ENCODE measurements around the gene COL4A1. TPM values are rescaled to one million over a fixed set of nuclear protein-coding genes. Genes with fewer than 3 reads are reported as not detected.

The COL4A1 gene
- polyA plus RNA-seq, 4 donors: 3.1 to 85.7 (median 32.2) TPM

DNA sequence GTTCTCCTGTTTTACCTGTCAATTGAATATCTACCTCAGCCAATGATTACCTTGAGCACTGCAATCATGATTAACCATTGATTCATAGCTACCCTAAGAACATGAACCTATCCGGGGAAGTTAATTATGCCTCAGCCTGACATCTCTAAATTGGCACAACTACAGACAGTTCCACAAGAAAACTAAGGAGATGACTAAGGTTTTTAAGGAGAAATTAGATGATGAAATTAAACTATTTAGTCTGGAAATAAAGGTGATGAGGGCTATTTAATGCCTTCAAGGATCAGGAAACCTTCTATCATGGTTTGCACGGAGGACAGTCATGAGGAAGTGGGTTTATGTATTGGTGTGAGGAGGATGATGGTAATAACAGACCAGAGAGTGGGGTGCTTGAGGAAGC lies 203.4 kb downstream of the COL4A1 start:
- DNase-seq (no peak), FAIRE-seq (no peak)
- no peaks in the 10 kb centered on the region for H3K36me3 ChIP-seq (ENCODE audit: control insufficient read depth in 3 of 3, insufficient read depth in 2 of 3, low read depth in 1 of 3, low read length in 3 of 3)
- H3K27ac ChIP-seq (ENCODE audit: low read depth in 1 of 3, low read length in 2 of 3): no peak overlapping the region
- no peaks in the 10 kb centered on the region for H3K4me1 ChIP-seq (ENCODE audit: control insufficient read depth in 3 of 3, insufficient read depth in 2 of 3, low read depth in 1 of 3, low read length in 2 of 3)
- no peak overlapping the region for H3K4me3 ChIP-seq (ENCODE audit: low read depth in 1 of 3, low read length in 3 of 3)
- 32 to 59% (median 34%) methylated on average over 2 of the region's 2 CpGs for WGBS, 3 donors
- H3K27me3 ChIP-seq (ENCODE audit: control insufficient read depth in 3 of 3, insufficient read depth in 3 of 3, low read length in 3 of 3): no peaks in the 10 kb centered on the region
- peaks cover 0 to 21% of the 10 kb centered on the region in 2 donors for H3K9me3 ChIP-seq (ENCODE audit: control insufficient read depth in 2 of 2, insufficient read depth in 1 of 2, low read depth in 1 of 2, low read length in 1 of 2)

DNA sequence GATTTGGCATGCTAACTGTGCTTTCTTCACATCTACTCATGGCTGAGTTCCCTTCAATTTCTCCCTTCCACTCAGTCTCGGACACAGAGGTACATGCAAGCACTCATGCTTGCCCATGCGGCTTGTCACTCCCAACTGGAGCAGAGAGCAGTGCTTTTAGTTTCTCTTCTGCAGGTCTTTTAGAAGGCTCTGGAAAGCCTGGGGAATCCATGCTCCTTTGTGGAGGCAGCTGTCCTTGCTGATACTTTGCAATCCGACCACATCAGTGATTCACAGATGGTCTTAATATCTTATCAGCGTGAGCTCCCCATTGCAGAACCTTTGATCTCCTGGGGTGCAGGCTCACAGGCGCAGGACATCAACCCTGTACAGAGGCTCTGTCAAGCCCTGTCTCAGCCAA lies 203.9 kb downstream of the COL4A1 start:
- 34 to 62% (median 47%) methylated on average over 5 of the region's 5 CpGs for WGBS, 3 donors

DNA sequence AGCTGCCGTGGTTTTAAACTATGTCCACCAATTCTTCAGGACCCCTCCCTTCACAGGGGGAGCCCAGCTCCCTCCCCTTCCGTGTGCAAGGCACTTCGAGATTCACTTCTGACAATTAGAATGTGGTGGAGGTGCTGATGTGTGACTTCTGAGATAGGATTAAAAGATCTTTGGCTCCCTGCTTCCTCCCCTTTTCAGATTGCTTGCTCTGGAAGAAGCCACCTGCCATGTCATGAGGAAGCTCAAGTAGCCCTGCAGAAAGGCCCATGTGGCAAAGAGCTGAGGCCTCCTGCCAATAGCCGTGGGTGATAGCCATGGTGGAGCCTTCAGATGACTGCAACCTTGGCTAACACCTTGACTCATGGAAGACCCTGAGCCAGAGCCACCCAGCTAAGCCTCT lies 204.9 kb downstream of the COL4A1 start:
- Histone ChIP-seq H3K4me3 (ENCODE audit: low read depth in 1 of 3, low read length in 3 of 3) (no peak overlapping the region), H3K36me3 (ENCODE audit: control insufficient read depth in 3 of 3, insufficient read depth in 2 of 3, low read depth in 1 of 3, low read length in 3 of 3) (no peaks in the 10 kb centered on the region), H3K27ac (ENCODE audit: low read depth in 1 of 3, low read length in 2 of 3) (no peak overlapping the region), H3K9me3 (ENCODE audit: control insufficient read depth in 2 of 2, insufficient read depth in 1 of 2, low read depth in 1 of 2, low read length in 1 of 2) (peaks cover 0 to 21% of the 10 kb centered on the region in 2 donors), H3K4me1 (ENCODE audit: control insufficient read depth in 3 of 3, insufficient read depth in 2 of 3, low read depth in 1 of 3, low read length in 2 of 3) (no peaks in the 10 kb centered on the region), H3K27me3 (ENCODE audit: control insufficient read depth in 3 of 3, insufficient read depth in 3 of 3, low read length in 3 of 3) (no peaks in the 10 kb centered on the region)
- WGBS, 3 donors: 86 to 92% (median 87%) methylated on average over 4 of the region's 4 CpGs
- FAIRE-seq (no peak), DNase-seq (no peak)

More for the DNA sequence above, 203.9 kb downstream of the COL4A1 start:
- no peaks in the 10 kb centered on the region for H3K27me3 ChIP-seq (ENCODE audit: control insufficient read depth in 3 of 3, insufficient read depth in 3 of 3, low read length in 3 of 3)
- no peak for DNase-seq
- no peaks in the 10 kb centered on the region for H3K4me1 ChIP-seq (ENCODE audit: control insufficient read depth in 3 of 3, insufficient read depth in 2 of 3, low read depth in 1 of 3, low read length in 2 of 3)
- H3K9me3 ChIP-seq (ENCODE audit: control insufficient read depth in 2 of 2, insufficient read depth in 1 of 2, low read depth in 1 of 2, low read length in 1 of 2): peaks cover 0 to 21% of the 10 kb centered on the region in 2 donors
- no peak for FAIRE-seq
- H3K4me3 ChIP-seq (ENCODE audit: low read depth in 1 of 3, low read length in 3 of 3): no peak overlapping the region
- H3K36me3 ChIP-seq (ENCODE audit: control insufficient read depth in 3 of 3, insufficient read depth in 2 of 3, low read depth in 1 of 3, low read length in 3 of 3): no peaks in the 10 kb centered on the region
- no peak overlapping the region for H3K27ac ChIP-seq (ENCODE audit: low read depth in 1 of 3, low read length in 2 of 3)

DNA sequence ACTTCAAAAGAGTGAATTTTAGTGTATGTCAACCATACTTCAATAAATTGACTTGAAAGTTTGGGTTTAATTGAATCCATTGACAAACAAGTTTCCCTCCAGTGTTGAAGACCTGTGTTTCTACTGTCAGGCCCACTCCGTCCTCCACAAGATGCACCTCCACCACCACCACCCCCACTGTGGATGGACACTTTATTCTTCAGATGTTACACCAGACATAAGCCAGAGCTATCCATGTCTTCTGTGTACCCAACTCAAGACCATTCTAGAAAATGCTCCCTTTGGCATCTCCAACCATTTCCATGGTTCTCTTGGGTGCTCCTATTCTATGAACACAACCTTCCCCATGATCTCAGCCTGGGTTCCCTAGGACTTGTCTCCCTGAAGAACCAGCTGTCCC lies 207.0 kb downstream of the COL4A1 start:
- H3K9me3 ChIP-seq (ENCODE audit: control insufficient read depth in 2 of 2, insufficient read depth in 1 of 2, low read depth in 1 of 2, low read length in 1 of 2): peaks cover 0 to 21% of the 10 kb centered on the region in 2 donors
- FAIRE-seq: no peak

More for the DNA sequence above, 207.0 kb downstream of the COL4A1 start:
- no peaks in the 10 kb centered on the region for H3K27me3 ChIP-seq (ENCODE audit: control insufficient read depth in 3 of 3, insufficient read depth in 3 of 3, low read length in 3 of 3)
- no peak for DNase-seq
- H3K36me3 ChIP-seq (ENCODE audit: control insufficient read depth in 3 of 3, insufficient read depth in 2 of 3, low read depth in 1 of 3, low read length in 3 of 3): no peaks in the 10 kb centered on the region
- no peak overlapping the region for H3K27ac ChIP-seq (ENCODE audit: low read depth in 1 of 3, low read length in 2 of 3)
- 61 to 87% (median 85%) methylated on average over 1 of the region's 1 CpG for WGBS, 3 donors
- no peaks in the 10 kb centered on the region for H3K4me1 ChIP-seq (ENCODE audit: control insufficient read depth in 3 of 3, insufficient read depth in 2 of 3, low read depth in 1 of 3, low read length in 2 of 3)
- H3K4me3 ChIP-seq (ENCODE audit: low read depth in 1 of 3, low read length in 3 of 3): no peak overlapping the region

Other genes with a start within 250 kb of the COL4A1 start
- 100 to 1,000 TPM in 1 of 4 donors, 10 to 100 TPM in 3; 42.3 to 120 (median 64.6) TPM for gene COL4A2, start 127 bp upstream of the COL4A1 start, polyA plus RNA-seq

Measured in small intestine (tissue), 7 donors.